HG02938 (cell line): Measurements from ENCODE around the gene NXPH3.
"Not testable (repeated sequence)": the region's sequence is repeated elsewhere in the genome, so short reads cannot be mapped to it uniquely, and the experiment has no call there.

Source experiments
- ATAC-seq: cut with Tn5 transposase; IDR thresholded peaks from one replicate; pipeline ENCODE4 v1.9.1; 2021; ENCODE audit warnings: mild to moderate bottlenecking, moderate library complexity; ENCODE audit not compliant: unreplicated experiment

The NXPH3 gene

DNA sequence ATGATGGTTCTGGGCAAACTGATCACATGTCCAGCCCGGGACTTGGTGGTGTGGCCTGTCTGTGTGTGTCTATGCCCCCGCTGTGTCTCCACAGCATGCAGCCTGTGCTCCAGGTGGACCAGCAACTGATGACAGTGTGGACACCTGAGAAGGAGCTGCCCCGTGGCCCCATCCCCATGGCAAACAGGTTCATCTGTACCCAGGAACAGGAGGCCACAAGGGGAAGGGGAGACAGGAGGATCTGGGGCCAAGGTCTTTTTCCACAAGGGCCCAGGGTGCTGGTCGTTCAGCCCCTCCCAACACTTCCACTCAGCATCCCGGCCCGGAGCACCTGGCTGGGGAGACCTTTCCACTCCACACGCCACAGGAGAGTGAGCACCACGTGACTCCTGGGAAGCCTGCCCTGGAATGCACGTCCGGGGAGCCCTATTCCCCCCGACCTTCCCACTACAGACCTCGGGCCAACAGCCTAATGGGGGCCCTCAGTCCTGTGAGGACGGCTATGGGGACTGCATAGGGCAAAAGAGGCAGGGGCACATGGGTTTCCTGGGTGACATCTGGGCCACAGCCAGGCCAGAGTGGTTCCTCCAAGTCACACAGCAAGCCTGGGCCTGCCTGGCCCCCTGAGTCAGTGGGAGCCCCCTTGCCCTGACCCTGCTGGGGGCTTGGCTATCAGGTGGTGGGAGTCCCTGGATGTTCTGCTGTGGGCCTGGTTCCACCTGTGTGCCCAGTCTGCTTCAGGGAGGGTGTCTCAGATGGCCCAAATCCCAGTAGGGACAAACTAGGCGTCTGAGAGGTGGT, 20.8 kb upstream of the NXPH3 start:
- ATAC-seq, result no peak

DNA sequence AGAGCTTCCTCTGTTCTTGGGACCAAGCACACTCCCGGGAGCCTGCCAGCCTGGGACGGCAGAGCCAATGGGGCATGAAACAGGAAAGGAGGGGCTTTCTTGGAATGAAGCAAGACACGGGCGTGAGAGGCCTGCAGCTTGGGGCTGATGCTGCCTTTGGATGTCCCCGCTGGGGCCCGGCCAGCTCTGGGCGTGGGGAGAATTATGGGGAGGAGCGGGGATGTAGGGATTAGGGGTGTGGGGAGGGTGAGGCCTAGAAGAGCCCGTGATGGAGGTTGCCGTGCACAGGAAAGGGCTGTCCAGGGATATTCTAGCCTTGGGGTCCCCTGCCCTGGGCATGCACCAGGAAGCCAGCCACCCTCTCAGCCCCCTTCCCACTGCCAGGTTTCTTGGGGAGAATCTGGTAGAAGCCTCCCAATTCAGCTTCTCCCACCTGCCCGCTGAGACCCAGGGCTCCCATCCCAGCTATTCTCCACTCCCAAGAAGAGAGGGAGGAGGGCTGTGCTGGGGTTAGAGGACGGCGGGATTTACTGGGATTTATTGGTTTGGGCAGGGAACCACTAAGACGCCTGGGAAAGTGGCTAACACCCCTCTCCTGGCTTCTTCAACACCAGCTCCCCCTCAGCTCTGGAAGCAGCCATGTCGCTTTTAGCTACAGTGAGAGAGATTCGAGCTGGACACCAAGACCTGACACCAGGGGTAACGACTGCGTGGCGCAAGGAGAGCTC, 20.0 kb upstream of the NXPH3 start:
- no peak for ATAC-seq

DNA sequence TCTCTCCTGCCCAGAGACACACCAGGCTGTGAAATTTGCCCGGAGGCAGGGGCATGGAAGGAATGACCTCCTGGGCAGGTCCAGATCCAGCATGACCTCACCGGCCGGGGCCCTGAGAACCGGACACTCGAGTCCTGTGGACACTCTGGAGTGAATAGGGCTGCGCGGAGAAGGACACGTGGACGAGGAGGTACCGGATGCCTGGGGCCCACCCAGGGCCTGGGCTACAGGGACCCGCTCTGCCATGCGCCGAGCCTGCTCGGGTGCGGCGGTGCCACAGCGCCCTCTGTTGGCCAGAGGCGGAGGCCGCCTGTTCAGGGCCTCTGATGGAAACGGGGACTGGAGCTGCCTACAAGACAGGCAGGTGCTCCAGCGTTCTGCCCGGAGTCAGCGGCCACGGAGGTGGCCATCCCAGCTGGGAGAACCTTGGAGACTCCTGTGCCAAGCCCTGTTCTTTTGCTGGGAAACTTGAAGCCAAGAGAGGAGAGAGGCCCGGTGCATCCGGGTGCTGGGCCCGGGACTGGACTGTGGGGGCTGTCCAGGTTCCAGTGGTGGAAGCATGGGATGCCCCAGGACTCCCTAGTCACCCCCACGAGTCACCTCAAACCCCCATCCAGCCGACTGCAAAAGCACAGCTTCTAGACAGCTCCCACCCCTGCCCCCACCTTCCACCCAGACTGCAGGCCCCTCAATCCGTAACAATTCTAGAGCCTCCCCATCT, 19.3 kb upstream of the NXPH3 start:
- no peak for ATAC-seq

DNA sequence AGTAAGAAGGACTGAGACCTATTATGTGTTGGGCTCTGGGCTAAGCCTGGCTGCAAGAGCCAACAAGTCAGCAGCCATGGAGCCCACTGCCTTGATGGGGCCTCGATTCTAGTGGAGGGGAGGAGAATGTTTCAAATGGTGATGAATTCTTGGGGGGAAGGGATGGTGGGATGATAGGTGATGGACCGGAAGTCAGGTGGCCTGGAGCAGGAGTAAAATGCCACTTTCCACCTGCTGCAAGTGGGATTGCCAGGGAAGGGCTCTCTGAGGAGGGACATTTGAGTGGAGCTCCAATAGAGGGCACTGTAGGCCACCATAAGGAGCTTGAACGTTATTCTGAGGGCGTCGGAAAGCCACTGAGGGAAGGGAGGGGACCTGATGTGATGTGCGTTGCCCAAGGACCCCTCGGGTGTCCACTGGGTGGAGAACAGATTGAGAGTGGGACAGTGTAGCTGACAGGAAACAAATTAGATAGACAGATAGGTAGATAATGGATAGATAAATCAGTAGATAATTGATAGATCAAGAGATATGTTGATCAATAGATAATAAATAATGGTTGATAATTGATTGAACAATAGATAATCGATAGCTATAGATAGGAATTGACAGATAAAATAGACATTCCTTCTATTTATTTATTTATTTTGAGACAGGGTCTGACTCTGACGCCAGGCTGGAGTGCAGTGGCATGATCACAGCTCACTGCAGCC, 18.2 kb upstream of the NXPH3 start:
- ATAC-seq, result no peak

DNA sequence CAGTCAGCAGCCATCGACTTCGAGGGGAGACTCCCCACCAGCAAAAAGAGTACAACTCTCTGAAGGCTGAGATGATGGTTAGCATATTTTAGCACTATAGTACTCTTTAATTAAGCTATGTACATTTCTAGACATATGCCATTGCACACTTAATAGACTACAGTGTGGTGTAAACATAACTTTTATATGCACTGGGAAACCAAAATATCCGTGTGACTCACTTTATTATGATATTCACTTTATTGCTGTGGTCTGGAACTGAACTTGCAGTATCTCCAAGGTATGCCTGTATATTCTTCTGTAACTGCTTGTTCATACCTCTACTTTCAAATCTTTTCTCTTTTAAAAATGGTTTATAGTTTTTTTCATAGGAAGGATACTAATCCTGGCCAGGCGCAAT, 11.0 kb upstream of the NXPH3 start:
- ATAC-seq, result no peak

DNA sequence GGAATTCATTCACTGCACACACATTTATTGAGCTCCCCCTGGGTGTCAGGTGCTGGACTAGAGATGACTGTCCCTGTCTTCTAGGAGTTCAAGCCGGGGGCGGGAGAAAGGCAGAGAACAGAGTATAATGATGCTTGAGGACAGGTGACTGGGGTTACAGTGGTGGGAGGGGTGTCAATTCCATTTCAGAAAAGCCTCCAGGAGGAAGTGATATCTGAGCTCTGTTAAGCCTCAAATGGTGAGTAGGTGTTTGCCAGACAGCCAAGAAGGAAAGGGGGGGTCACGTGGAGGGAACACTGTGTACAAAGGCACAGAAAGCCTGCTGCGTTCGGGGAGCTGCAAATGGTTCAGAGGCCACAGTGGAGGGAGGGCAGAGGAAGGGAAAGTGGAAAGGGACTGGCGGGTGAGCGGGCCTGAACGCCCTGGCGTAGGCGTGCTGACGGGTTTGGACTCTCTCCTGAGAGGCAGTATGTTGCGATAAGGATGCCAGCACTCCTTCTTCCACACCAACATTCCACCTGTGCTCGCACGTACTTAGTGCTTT, 9.7 kb upstream of the NXPH3 start:
- no peak for ATAC-seq

DNA sequence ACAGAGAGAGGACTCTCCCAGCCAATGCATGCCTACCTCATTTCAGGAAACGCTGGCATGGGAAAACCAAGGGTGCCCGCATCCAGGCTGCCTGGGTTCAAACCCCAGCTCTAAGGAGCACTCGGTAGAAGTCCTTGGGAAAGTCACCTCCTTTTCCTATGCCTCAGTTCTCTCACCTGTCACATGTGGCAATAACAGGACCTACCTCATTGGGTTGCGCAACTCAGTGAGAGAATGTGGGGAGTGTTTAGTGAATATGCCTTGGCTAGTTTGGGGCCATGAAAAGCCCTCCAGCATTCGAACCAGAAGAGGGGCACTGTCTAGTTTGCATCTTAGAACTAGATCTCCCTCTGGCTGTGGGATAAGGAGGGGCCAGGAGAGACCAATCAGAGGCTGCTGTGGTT, 9.0 kb upstream of the NXPH3 start:
- no peak for ATAC-seq

DNA sequence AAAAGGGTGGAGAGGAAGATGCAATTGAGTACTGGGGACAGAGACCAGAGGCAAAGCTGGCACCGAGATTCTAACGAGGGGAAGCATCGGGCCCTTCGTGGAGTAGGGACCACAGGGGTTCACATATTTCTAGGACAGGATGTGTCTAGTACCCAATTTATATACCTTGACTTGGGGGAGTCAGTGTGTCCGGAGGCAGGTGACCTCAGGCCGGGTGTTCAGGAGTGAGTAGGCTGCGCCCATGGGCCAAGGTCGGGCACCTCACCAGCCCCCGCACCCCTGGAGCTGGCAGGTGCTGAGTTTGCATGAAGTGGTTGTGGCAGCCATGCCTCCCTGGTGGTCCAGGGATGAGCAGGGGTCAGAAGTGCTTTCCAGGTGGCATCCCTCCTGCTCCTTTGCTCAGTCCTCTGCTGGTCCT, 8.6 kb upstream of the NXPH3 start:
- no peak for ATAC-seq

DNA sequence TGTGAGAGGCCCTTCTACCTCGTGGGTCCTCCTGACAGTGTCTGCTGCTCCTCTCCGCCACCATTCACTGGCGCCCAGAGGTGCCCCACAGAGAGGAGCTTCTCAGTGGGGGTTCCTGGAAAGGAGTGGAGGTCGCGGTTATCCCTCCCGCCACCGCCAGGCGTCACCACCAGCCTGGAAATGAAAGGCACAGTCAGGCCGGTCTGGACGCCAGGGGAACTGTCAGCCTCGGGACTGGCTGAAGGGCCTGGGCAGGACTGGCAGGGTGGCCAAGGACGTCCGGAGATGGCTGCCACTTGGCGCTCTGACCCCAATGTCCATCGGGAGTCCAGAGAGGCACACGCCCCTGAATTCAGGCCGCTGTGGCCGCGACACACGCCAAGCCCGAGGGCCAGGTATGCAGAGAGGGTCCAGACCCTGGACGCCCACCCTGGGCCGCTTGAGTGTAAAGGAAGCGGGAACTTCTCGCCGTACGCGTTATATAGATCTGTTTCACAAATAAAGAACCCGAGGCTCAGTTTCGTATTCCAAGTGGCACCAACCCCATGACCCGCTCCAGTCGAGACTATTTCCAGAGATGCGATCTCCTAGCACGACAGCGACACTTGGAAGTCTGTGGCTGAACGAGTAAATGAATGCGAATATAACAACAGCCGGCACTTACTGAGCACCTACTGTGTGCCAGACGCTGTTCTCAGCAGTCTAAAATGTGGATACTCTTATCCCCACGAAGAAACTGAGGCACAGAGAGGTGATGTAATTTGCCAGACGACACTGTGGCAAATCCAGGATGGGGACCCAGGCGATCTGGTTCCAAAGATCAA, 7.6 kb upstream of the NXPH3 start:
- peak; percentile 38 for ATAC-seq

DNA sequence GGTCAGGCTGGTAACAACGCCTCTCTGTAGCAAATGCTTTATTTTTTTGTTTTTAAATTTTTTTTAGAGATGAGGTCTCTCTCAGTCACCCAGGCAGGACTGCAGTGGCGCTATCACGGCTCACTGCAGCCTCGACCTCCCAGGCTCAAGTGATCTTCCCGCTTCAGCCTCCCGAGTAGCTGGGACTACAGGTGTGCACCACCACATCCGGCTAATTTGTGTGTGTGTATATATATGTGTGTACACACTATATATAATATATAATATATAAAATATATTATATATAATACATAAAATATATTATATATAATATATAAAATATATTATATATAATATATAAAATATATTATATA, 7.0 kb upstream of the NXPH3 start:
- ATAC-seq, result not testable (repeated sequence)

DNA sequence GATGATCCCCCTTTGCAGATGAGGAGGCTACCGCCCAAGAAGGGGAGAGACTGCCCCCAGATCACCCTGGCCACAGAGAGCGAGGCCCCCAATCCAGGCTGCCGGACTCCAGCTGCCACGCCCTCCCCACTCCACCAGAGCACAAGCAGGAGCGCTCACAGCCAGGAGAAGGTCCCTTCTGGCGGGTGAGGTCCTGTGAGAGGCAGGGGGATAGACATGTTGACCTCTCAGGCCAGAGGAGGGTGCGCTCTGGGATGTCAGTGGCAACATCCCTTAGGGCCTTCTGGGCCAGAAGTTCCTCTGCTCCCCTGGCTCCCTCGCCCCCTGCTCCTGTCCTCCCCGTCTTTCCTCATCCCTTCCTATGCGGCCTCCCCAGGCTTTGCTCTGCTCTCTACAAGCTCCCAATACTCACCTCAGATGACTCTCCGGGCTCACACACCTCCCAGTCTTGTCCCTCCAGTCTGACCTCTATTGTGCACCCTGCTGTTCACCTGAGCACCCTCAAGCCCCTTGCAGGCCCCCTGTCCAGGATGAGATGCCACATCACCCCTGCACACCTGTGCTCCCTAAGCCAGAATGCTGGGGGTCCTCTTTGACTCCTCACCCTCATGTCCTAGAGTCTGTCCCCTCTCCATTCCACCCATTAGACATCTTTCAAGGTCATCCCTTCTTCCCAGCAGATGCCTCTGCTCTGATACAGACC, 5.0 kb upstream of the NXPH3 start:
- no peak for ATAC-seq

DNA sequence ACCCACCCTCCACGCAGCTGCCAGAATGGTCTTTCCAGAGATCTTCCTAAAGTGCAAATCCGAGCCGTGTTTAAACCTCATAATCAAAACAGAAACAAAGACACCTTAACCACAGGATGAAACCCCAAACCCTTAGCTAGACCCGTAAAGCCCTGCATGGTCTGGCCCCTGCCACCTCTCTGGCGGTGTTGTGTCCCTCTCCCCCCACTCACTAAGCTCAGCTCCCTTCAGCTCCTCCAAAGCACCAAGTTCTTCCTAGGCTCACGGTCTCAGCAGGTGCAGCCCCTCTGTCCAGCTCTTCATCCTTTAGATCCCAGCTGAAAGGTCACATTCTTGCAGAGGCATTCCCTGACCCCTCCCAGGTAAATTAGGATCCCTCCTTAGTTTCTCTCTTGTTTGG, 4.4 kb upstream of the NXPH3 start:
- no peak for ATAC-seq

DNA sequence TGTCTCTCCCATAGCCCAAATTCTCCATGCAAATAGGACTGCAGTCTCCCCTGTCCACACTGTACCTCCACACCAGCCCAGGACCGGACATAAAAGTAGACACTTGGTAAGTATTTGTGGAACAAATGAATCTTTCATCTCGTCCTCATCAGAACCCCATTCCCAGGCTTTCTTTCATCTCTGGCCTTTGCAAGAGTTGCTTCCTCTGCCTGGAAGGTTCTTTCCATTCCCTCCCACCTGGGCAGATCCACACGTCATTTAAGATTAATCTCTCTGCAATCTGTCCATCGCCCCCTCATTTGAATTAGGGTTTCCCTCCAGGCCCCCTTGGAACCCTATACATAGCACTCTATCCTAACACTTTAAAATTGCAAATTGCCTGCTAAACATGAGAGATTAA, 3.9 kb upstream of the NXPH3 start:
- ATAC-seq, result no peak

DNA sequence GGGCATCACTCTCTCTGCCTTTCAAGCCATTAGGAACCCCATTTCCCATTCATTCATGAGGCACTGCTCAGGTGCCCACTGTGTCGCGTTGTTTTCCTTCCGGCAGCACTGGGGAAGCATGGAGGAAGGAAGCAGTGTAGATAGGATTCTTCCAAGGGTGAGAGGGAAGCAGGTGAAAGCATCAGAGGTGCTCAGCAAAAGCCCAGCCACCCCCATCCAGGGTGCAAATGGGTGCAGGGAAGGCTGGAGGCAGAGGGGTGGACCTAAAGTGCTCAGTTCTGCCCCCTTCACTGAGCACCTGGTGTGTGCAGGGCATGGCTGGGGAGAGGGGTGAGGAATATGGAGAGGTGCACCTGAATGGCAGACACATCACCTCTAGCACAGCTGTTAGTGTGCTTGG, 3.4 kb upstream of the NXPH3 start:
- no peak for ATAC-seq

DNA sequence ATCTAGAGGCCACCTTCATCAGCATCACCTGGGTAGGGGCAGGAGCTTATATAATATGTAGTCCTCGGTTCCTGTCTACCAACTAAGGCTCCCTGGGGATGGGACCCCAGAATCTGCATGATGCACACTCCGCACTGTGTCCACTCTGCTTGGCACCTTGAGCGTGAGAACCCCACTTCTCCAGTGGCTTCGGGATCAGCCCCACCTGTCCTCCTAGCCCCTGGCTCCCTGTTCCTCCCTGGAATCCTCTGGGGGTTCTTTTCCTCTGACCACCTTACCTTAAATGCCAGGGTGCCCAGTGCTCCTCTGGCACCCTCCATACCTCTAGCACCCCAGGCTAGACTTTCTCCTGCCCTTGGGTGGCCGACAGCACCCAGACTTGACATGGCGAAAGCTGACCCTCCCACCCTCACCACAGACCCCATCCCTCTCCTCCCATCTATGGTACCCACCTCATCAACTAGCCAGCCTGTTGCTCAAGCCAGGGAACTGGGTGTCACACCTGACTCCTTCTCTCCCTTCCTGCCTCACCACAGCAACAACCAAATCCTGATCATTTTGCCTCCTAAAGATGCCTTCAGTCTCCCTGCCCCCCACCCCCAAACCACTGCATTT, 2.8 kb upstream of the NXPH3 start:
- no peak for ATAC-seq

DNA sequence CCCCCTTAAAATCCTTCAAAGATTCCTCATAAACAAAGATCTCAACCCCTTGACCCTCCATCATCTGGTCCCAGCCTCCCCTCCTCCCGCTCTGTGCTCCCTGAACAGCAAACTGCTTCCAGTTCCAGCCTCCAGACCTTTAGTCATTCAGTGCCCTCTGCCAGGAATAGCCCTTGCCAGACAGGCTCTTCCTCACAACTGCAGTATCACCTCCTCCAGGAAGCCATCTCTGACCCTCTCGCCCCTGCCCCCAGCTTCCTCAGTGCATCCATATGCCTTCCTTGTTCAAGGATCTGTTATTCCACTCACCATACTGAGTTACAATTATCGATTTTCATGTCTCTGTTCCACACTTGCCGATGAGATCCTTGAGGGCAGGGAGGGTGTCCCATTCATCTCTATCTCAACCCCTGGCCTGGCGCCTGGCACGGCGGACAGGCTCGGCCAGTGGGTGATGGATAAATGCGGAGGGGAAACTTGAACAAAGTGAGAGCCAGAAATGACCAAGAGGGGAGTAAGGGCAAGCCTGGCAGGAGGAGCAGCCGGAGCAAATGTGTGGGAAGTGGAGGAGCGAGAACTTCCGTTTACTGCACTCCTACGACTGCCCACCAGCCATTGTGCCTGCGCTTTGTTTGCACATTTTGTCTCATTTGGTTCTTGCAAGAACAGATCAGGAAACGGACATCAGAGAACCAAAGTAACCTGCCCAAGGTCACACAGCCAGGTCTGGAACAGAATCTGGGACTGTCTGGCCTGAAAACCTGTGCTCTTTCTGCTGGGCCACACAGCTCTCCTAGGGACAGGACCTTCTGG, 2.0 kb upstream of the NXPH3 start:
- no peak for ATAC-seq

DNA sequence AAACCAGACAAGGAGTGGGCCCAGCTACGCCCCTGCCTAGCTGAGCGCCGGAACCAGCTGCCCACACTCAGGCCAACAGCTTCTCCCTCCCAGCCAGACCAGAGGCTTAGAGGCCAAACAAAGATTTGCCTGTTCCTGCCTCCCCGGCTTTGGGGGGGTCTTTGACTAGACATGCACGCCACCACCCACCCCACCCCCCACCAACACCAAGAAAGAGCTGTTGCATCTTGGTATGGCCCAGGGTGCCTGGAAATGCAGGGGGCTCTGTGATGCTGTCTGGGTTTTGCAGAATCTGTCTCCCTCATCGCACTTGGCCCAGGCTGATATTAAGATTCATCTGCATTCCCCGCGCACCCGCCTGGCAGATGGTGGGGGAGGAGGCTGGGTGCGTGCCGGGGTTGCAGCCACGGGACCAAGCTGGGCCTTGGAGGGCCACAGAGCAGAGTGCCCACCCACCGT, 1.3 kb upstream of the NXPH3 start:
- ATAC-seq, result no peak
